Liver (tissue), 9 donors: ENCODE measurements around the gene BBIP1. TPM values are rescaled to one million over a fixed set of nuclear protein-coding genes. Genes with fewer than 3 reads are reported as not detected.

Source experiments
- DNase-seq: peaks from one replicate; pipeline ENCODE4 v3.0.0-alpha.2; 2017; ENCODE audit warnings: low spot score
- H3K27ac ChIP-seq, 2 donors: one replicate each; pipeline ENCODE4 v1.7.0; 2013; ENCODE audit warnings: inconsistent platforms in 2 of 2, low read length in 2 of 2, control low read depth in 1 of 2, low read depth in 1 of 2, mild to moderate bottlenecking in 1 of 2
- H3K27me3 ChIP-seq, 4 donors: one replicate each; pipeline versions ENCODE4 v1.6.1 to v1.7.0; 2013; ENCODE audit warnings: low read length in 3 of 4, inconsistent platforms in 1 of 4, mild to moderate bottlenecking in 1 of 4, moderate library complexity in 1 of 4; ENCODE audit not compliant: control insufficient read depth in 4 of 4, insufficient read depth in 4 of 4
- H3K36me3 ChIP-seq, 4 donors: one replicate each; pipeline versions ENCODE4 v1.6.1 to v1.7.0; 2013; ENCODE audit warnings: low read length in 3 of 4, mild to moderate bottlenecking in 3 of 4, low read depth in 1 of 4, moderate library complexity in 1 of 4; ENCODE audit not compliant: control insufficient read depth in 4 of 4, insufficient read depth in 3 of 4
- H3K4me1 ChIP-seq, 4 donors: one replicate each; pipeline versions ENCODE4 v1.6.1 to v1.7.0; 2013; ENCODE audit warnings: low read length in 3 of 4, mild to moderate bottlenecking in 3 of 4, moderate library complexity in 1 of 4; ENCODE audit not compliant: control insufficient read depth in 4 of 4, insufficient read depth in 4 of 4
- H3K4me3 ChIP-seq, 3 donors: one replicate each; pipeline versions ENCODE4 v1.6.1 to v1.7.0; 2013; ENCODE audit warnings: low read length in 3 of 3, control low read depth in 1 of 3, low read depth in 1 of 3, mild to moderate bottlenecking in 1 of 3
- H3K9ac ChIP-seq, 2 donors: one replicate each; pipeline ENCODE4 v1.7.0; 2013; ENCODE audit warnings: low read length in 2 of 2, mild to moderate bottlenecking in 2 of 2, moderate library complexity in 2 of 2, control low read depth in 1 of 2, low read depth in 1 of 2
- H3K9me3 ChIP-seq, 4 donors: one replicate each; pipeline versions ENCODE4 v1.6.1 to v1.7.0; 2013; ENCODE audit warnings: low read length in 3 of 4; ENCODE audit not compliant: control insufficient read depth in 4 of 4
- ATF3 ChIP-seq: IDR thresholded peaks from 2 replicates; pipeline ENCODE4 v1.6.1; 2016; ENCODE audit warnings: antibody characterized with exemption
- EGR1 ChIP-seq, 2 donors: IDR thresholded peaks; 2 replicates each; pipeline ENCODE4 v1.6.1; 2016 to 2018; ENCODE audit warnings: antibody characterized with exemption in 2 of 2, low read depth in 2 of 2
- FOXA1 ChIP-seq: IDR thresholded peaks from 2 replicates; pipeline ENCODE4 v1.6.1; 2016; ENCODE audit warnings: antibody characterized with exemption
- FOXA2 ChIP-seq: IDR thresholded peaks from 2 replicates; pipeline ENCODE4 v1.6.1; 2016; ENCODE audit warnings: antibody characterized with exemption
- GABPA ChIP-seq, 2 donors: IDR thresholded peaks in 1 of 2; conservative IDR thresholded peaks in 1 of 2; 2 replicates each; pipeline ENCODE4 v1.6.1; 2016; ENCODE audit warnings: antibody characterized with exemption in 2 of 2, mild to moderate bottlenecking in 1 of 2, moderate library complexity in 1 of 2
- HNF4A ChIP-seq, 2 donors: conservative IDR thresholded peaks; 2 replicates each; pipeline ENCODE4 v1.6.1; 2016; ENCODE audit warnings: antibody characterized with exemption in 2 of 2, mild to moderate bottlenecking in 2 of 2
- HNF4G ChIP-seq: IDR thresholded peaks from 2 replicates; pipeline ENCODE4 v1.6.1; 2016; ENCODE audit warnings: antibody characterized with exemption
- JUND ChIP-seq, 2 donors: IDR thresholded peaks; 2 replicates each; pipeline ENCODE4 v1.6.1; 2016; ENCODE audit warnings: antibody characterized with exemption in 2 of 2
- NR2F2 ChIP-seq: IDR thresholded peaks from 2 replicates; pipeline ENCODE4 v1.6.1; 2016; ENCODE audit warnings: antibody characterized with exemption
- RAD21 ChIP-seq, 2 donors: IDR thresholded peaks; 2 replicates each; pipeline ENCODE4 v1.6.1; 2016; ENCODE audit warnings: antibody characterized with exemption in 2 of 2, mild to moderate bottlenecking in 2 of 2
- REST ChIP-seq: IDR thresholded peaks from 2 replicates; pipeline ENCODE4 v1.6.1; 2016; ENCODE audit warnings: antibody characterized with exemption, mild to moderate bottlenecking
- RXRA ChIP-seq, 2 donors: IDR thresholded peaks; 2 replicates each; pipeline ENCODE4 v1.6.1; 2017 to 2018; ENCODE audit warnings: antibody characterized with exemption in 2 of 2, mild to moderate bottlenecking in 1 of 2
- SP1 ChIP-seq: IDR thresholded peaks from 2 replicates; pipeline ENCODE4 v1.6.1; 2018; ENCODE audit warnings: antibody characterized with exemption, mild to moderate bottlenecking
- TAF1 ChIP-seq: conservative IDR thresholded peaks from 2 replicates; pipeline ENCODE4 v1.6.1; 2016; ENCODE audit warnings: antibody characterized with exemption, mild to moderate bottlenecking
- YY1 ChIP-seq: IDR thresholded peaks from 2 replicates; pipeline ENCODE4 v1.6.1; 2016; ENCODE audit warnings: antibody characterized with exemption, mild to moderate bottlenecking
- ZBTB33 ChIP-seq: IDR thresholded peaks from 2 replicates; pipeline ENCODE4 v1.6.1; 2016; ENCODE audit warnings: antibody characterized with exemption
- WGBS: extraction: QIAGEN DNeasy Blood & Tissue Kit; methylation state at CpG from one replicate; pipeline ENCODE4 v1.1.7; 2013; 5-methylcytosine and 5-hydroxymethylcytosine counted together
- polyA plus RNA-seq, 2 donors: library from polyadenylated mRNA; stranded (reverse) in 1 of 2; unstranded in 1 of 2; fragments of 200-250 nt in 1 of 2; fragments of >200 nt in 1 of 2; fragmentation: Nextera tagmentation in 1 of 2; extraction: Ambion mirVana in 1 of 2; gene quantifications; one replicate each; pipeline versions ENCODE4 v1.2.1 to v1.2.3, GENCODE V29; 2013 to 2015
- total RNA-seq, 2 donors: library from RNA; depleted of rRNA; stranded (reverse); fragments of >200 nt; gene quantifications; one replicate each; pipeline ENCODE4 v1.2.3, GENCODE V29; 2014
- TF ChIP-seq, protein P1 (sequence below): IDR thresholded peaks from 2 replicates; pipeline ENCODE4 v1.6.1; 2016; ENCODE audit warnings: antibody characterized with exemption
- TF ChIP-seq, protein P2 (sequence below): fragments of 150-350 bp; IDR thresholded peaks from 2 replicates; pipeline ENCODE4 v1.5.1; 2017; ENCODE audit warnings: improper control_type of control experiment, low read depth, low read length; ENCODE audit not compliant: missing input control
- donor health status: healthy.
- donor health status: healthy.
- donor health status: healthy.
- donor health status: healthy.
- donor health status: healthy.

Gene BBIP1
- total and polyA plus RNA-seq, 4 donors = 10.4 to 15.8 (median 11.1) TPM

- H3K9ac ChIP-seq = peak overlapping the region in 1 of 2 donors; percentile 20
- no peak overlapping the region for H3K4me3 ChIP-seq
- TF ChIP-seq, protein P1, sequence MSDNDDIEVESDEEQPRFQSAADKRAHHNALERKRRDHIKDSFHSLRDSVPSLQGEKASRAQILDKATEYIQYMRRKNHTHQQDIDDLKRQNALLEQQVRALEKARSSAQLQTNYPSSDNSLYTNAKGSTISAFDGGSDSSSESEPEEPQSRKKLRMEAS = no peak
- no peak for TF ChIP-seq ATF3
- TF ChIP-seq RAD21 (IDR thresholded peaks at IDR 0.05) = no peak
- no peak for TF ChIP-seq TAF1
- TF ChIP-seq FOXA1 = no peak
- TF ChIP-seq SP1 = no peak
- TF ChIP-seq HNF4A (conservative IDR thresholded peaks at IDR 0.05) = no peak
- peaks cover 0 to 48% (median 33%) of the 10 kb centered on the region in 4 donors for H3K36me3 ChIP-seq
- no peak for DNase-seq
- H3K27ac ChIP-seq = no peak overlapping the region
- no peaks in the 10 kb centered on the region for H3K9me3 ChIP-seq
- 58% methylated on average over 5 of the region's 5 CpGs for WGBS
- no peaks in the 10 kb centered on the region for H3K27me3 ChIP-seq
- peaks cover 0 to 5% (median 2%) of the 10 kb centered on the region in 4 donors for H3K4me1 ChIP-seq
These were observed 32.9 kb downstream of the BBIP1 start for GRCh38 chr10:110885932-110886674.

GRCh38 chr10:110883924-110884323 lies 35.1 kb downstream of the BBIP1 start:
- H3K4me1 ChIP-seq = peaks cover 0 to 16% (median 3%) of the 10 kb centered on the region in 4 donors
- WGBS = 87% methylated on average over 10 of the region's 10 CpGs
- no peaks in the 10 kb centered on the region for H3K27me3 ChIP-seq
- peaks cover 0 to 41% (median 22%) of the 10 kb centered on the region in 4 donors for H3K36me3 ChIP-seq
- no peak for TF ChIP-seq HNF4G
- TF ChIP-seq, protein P1 = no peak
- H3K27ac ChIP-seq = no peak overlapping the region
- H3K4me3 ChIP-seq = no peak overlapping the region
- H3K9ac ChIP-seq = no peak overlapping the region
- no peaks in the 10 kb centered on the region for H3K9me3 ChIP-seq
- DNase-seq = no peak

GRCh38 chr10:110881905-110882304 lies 37.1 kb downstream of the BBIP1 start:
- Histone ChIP-seq H3K9ac (peak overlapping the region in 1 of 2 donors; percentile 66), H3K27me3 (no peaks in the 10 kb centered on the region), H3K27ac (peak overlapping the region in 1 of 2 donors; percentile 20), H3K4me1 (peaks cover 0 to 18% (median 3%) of the 10 kb centered on the region in 4 donors), H3K36me3 (peaks cover 0 to 34% (median 16%) of the 10 kb centered on the region in 4 donors), H3K4me3 (no peak overlapping the region), H3K9me3 (no peaks in the 10 kb centered on the region)
- no peak for DNase-seq
- WGBS = 44% methylated on average over 4 of the region's 4 CpGs
- TF ChIP-seq, protein P1 = no peak
- TF ChIP-seq, protein P2, sequence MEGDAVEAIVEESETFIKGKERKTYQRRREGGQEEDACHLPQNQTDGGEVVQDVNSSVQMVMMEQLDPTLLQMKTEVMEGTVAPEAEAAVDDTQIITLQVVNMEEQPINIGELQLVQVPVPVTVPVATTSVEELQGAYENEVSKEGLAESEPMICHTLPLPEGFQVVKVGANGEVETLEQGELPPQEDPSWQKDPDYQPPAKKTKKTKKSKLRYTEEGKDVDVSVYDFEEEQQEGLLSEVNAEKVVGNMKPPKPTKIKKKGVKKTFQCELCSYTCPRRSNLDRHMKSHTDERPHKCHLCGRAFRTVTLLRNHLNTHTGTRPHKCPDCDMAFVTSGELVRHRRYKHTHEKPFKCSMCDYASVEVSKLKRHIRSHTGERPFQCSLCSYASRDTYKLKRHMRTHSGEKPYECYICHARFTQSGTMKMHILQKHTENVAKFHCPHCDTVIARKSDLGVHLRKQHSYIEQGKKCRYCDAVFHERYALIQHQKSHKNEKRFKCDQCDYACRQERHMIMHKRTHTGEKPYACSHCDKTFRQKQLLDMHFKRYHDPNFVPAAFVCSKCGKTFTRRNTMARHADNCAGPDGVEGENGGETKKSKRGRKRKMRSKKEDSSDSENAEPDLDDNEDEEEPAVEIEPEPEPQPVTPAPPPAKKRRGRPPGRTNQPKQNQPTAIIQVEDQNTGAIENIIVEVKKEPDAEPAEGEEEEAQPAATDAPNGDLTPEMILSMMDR = no peak
- TF ChIP-seq NR2F2 (no peak), TAF1 (no peak), GABPA (IDR thresholded peaks at IDR 0.05 in 1 of 2, conservative IDR thresholded peaks at IDR 0.05 in 1 of 2) (no peak), HNF4A (conservative IDR thresholded peaks at IDR 0.05) (no peak), YY1 (no peak), FOXA2 (no peak), RXRA (IDR thresholded peaks at IDR 0.05) (no peak), SP1 (no peak), JUND (IDR thresholded peaks at IDR 0.05) (no peak), ATF3 (no peak), FOXA1 (no peak), RAD21 (IDR thresholded peaks at IDR 0.05) (no peak), EGR1 (IDR thresholded peaks at IDR 0.05; ENCODE audit: low read depth in 2 of 2) (no peak), REST (no peak), ZBTB33 (no peak), HNF4G (no peak)
